Dedifferentiated amniotic fluid mesenchymal stem cell (primary cell): ENCODE results near the gene MYDGF.
"Not testable (repeated sequence)": the region's sequence is repeated elsewhere in the genome, so short reads cannot be mapped to it uniquely, and the experiment has no call there.

ENCODE experiments used
- DNase-seq: peaks from one replicate; pipeline ENCODE4 v3.0.0-alpha.2; 2016; ENCODE audit errors: extremely low spot score

Gene MYDGF

GRCh38 chr19:4669723-4670480 is at the start of gene MYDGF:
MYDGF (minus strand) TSS chr19:4670342; CDS start chr19:4670334, 8 bp downstream.
- DNase-seq: peak; percentile 79

DNA sequence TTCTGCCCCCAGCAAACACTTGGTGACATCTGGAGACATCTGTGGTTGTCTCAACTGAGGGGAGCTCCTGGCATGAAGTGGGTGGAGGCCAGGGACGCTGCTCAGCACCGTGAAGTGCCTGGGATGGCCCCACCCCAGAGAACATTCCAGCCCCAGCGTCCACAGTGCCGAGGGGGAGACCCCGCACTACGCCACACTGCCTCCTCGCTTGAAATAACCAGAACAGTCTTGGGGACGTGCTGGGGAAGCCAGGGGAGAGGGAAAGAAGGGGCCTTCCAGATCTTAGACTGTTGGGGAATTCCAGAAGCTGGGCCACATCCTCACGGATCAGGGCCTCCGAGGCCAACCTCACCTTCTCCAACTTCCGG is 49.3 kb upstream of the MYDGF start:
- no peak for DNase-seq

GRCh38 chr19:4717966-4718701 is 48.0 kb upstream of the MYDGF start:
- no peak for DNase-seq

DNA sequence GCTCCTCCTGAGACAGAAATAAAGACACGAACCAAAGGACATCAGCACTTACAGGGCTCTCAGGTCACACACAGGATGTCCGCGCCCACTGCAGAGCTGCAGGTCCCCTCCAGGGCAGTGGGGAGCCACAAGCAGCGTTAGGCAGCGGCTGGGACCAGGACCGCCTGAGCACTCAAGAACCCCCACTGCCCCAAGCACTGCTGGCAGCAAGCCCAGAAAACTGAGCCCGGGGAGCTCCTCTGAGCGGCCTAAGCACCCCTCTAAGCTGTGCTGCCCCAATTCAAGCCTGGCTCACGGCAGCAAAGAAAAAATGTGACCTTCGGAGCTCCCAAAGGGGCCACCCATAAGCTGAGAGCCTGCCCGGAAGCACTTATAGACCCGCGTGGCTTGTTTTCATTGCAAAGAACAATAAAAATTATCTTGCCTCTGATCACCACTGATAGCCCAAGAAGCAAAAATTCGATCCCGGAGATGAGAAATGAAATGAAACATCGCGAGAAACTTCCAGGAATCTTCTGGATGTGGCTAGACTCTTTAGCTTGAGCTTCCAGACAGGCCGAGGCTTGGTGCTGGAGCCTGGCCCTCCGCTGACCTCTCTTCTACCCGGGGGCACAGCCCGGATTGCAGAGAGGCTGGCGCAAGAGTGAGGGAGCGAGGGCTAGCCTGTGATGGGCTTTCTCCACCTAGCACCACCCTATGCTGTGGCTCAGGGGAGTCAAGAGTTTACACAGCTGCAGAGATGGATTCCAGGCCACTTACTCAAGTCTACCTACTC is 47.2 kb upstream of the MYDGF start:
- no peak for DNase-seq

- no peak for DNase-seq
Observed at GRCh38 chr19:4715529-4716221, 45.5 kb upstream of the MYDGF start.

- not testable (repeated sequence) for DNase-seq
Observed at GRCh38 chr19:4715178-4715528, 45.0 kb upstream of the MYDGF start.

DNA sequence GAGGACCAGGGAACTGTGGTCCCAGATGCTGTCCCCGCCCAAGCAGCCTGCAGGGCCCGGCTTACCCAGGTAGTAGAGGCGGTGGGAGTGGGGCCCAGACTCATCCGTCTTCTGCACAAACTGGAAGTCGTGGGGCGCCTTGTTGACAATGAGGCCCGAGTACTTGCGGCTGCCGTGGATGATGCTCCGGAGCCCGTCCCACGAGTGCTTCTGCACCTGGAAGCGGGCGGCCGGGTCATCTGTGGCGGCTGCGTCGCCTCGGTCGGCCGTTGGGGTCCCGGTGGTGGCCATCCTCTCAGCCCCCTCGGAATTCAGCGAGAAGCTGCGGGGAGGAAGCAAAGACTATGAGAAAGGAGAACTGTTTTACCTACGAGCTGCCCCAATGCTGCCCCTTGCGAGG is 43.9 kb upstream of the MYDGF start:
- no peak for DNase-seq

DNA sequence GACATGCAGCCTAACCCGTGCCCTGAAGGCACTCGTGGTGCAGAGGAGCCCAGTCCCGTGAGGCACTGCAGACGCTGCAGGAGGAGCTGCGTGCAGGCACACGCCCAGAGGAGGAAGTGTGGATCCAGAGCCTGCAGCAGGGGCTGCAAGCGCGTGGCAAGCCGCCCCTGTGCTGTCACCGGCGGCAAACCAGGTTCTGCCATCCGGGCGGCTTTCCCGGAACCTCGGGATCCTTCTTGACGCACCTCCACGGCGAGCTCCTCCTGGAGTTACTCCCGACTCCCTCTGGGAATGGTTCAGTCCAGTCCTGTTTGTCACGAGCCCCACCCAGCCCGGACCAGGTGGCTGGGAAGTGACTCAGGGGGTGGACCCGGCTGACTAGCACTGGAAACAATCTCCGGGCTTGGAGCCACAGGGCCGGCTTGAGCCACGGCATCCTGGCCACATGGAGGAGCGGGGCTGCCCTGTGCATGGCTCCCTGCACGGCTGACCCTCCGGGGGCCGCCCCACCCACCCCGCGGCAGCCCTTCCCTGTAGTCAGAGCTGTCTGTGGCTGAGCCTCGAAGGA is 43.3 kb upstream of the MYDGF start:
- peak; percentile 79 for DNase-seq

DNA sequence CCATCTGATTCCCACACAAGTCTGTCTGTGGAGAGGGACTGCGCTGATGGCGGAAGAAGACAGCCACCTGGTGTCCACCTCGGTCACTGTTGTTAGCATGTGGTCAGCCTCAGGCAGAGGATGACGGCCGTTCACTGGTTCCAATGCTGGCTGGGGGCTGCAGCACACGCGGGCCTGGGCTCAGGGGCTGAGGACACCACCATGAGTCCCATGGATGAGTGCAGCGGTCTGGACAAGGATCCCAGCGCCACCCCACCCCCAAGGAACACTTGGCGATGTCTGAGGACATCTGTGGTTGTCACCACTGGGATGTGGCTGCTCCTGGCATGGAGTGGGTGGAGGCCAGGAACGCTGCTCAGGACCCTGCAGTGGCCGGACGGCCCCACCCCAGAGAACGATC is 42.6 kb upstream of the MYDGF start:
- DNase-seq: no peak

- DNase-seq: no peak
Observed at GRCh38 chr19:4711211-4711610, 41.1 kb upstream of the MYDGF start.

DNA sequence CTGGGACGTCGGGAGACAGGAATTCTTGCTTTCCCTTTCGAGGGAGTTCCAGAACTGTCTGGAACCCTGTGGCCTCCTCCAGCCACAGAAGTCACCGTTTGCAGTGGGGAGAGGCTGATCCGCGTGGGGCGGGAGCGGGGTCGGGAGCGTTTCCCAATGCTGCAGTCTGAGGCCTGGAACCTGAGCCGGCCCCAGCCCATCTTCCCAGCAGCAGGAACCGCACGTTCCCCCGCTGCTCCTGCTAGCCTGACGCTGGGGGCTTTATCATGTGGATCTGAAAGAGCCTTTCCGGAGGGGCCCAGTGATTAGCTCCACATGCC is 40.1 kb upstream of the MYDGF start:
- DNase-seq: no peak

DNA sequence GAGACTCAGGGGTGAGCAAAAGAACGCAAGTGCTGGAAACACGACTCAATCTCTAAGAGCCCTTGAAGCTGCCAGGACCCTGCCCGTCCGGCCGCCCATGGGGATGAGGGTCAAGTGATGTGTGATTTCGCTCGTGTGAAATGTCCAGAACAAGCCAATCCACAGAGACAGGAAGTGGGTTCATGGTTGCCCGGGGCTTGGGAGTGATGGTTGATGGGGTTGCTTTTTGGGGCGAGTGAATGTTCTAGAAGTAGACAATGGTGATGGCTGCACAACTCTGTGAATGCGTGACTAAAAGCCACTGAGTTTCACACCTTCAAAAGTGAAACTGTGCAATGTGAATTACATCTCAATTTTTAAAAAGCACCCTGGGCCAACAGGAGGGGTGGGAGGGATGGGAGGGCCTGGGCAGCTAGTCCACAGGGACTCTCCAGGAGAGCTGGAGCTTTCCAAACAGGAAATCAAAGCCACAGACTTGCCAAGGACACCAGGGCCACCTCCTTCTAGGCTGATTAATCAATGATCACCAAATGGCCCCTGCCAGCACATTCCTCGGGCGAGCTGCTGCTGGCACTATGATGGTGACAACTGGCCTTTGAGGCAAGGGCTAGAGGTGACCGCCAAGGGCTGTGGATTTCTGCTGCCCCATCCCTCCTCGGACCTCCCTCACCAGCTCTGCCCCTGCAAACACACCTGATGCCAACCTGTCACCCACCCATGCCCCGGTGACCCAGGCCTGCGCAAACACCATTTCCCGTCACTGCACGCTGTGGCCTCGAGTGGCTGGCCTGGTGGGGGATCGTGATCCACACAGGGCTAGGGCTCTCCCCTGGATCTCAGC is 39.5 kb upstream of the MYDGF start:
- no peak for DNase-seq

- no peak for DNase-seq
Observed at GRCh38 chr19:4707956-4708650, 38.0 kb upstream of the MYDGF start.

DNA sequence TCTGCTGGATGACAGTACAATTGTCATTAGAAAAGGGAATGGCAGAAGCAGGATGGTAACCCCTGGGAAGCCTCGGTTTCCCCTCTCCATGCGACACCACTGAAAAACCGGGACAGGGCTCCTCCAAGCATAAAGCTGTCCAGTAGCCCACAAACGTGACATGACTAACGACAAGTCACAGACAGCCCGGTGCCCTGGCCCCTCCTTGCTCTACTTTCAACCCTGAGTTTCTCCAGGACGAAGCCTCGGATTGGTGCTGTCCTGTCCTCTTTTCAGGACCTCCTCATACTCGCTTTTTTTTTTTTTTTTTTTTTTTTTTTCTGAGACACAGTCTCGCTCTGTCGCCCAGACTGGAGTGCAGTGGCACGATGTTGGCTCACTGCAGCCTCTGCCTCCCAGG is 37.2 kb upstream of the MYDGF start:
- DNase-seq: no peak

DNA sequence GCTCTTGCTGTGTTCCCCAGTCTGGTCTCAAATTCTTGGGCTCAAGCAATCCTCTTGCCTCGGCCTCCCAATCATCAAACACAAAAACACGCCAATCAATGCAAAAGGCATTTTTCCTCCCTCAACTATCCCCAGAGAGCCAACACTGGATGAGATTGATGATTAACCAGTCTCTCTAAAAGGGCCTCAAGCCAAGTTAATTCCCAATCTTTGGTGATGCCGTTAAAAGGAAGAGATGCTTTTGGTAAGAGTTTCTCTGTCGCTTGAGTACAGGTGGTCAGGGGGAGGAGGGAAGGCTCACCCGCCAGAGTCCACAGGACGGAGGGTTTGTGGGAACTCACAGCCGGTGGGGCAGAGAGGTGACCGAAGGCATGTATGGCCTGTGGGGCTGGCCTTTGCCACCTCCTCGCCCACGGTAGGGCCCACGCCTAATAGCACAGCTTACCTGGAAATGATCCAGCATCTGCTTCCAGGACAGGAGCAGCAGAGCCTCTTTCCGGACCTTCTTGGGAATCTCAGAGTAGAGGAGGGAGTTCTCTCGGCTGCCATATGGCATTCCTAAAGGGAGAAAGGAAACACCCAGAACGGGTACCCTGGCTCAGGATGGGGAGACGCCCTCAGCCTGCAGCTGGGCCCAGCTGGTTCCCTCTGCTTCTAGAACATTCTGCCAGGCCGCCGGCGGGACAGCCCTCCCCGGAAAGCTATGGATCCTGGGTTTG is 35.4 kb upstream of the MYDGF start:
- DNase-seq: no peak

- no peak for DNase-seq
Observed at GRCh38 chr19:4704317-4704673, 34.2 kb upstream of the MYDGF start.

- DNase-seq: no peak
Observed at GRCh38 chr19:4703671-4704316, 33.7 kb upstream of the MYDGF start.

GRCh38 chr19:4702764-4703163 is 32.6 kb upstream of the MYDGF start:
- no peak for DNase-seq

- no peak for DNase-seq
Observed at GRCh38 chr19:4701557-4701956, 31.4 kb upstream of the MYDGF start.

GRCh38 chr19:4700693-4700970 is 30.5 kb upstream of the MYDGF start:
- no peak for DNase-seq
